ENCODE results near the gene NEURL3.
A peak's percentile ranks its signal among the peaks of the same experiment; 100 is the strongest.

The NEURL3 gene

DNA sequence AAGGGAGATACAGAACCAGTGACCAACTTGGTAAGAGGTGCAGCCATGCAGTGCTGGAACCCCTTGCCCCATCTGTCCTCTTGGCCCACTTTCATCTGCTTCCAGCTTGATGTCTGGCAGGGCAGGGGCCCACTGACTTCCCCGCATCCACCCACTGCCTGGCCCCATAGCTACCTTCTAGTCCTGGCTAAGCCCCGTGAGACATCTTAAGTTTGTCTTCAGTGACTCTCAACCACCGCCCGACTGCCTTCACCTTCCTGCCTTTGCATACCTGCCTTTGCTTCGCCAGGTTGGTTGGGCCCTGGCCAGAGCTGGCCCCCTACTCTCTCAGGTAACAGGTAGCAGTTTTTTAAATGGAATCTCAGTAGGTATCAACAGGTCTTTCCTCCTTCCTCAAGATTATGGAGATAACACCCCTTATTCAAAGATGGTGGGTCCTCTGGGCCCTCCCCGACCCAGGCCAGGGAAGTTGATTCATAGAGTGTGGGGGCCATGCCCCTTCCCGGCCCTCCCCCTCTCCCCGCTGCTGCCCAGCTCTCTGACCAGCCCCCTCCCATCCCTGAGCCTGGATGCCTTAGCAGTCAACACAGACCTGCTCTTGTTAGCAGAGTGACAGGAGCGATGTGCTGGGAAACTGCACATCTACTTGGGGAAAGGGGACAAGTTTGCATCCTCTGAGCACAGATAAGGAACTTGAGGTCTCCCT lies 34.2 kb upstream of the NEURL3 start:
- DNase-seq, result no peak

DNA sequence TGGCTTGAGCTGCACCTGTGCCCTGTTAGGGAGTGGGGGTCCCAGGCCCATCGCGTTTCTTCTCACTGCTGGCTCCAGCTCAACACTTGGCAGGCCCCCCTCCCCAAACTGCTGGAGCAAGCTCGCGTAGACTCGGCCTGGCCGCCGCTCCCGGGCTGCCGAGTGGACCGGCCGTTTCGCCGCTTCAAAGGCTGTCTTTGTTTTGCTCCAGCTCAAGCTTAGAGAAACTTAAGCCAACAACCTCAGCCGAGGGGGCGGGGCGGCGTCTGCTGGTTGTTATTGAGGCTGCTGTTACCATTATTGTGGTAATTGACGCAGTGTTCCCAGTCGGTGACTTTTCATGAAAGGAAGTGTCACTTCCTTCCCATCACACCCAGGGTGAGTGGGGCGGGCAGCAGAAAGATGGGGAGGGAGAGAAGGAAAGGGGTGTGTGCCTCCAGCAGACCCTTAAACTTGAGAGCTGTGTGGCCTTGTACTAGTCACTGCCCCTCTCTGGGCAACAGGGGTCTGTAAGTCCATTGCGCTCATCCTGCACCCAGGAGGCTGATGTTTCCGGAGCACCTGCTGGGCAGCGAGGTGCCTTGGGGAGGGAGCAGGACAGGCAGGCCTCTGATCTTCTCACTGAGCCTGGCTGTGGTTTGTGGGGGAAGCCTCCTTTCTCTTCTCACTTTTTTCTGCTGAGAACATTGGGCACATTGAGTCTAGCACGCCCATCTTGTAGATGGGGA lies 33.5 kb upstream of the NEURL3 start:
- peak; percentile 65 to 96 (median 88) for DNase-seq

DNA sequence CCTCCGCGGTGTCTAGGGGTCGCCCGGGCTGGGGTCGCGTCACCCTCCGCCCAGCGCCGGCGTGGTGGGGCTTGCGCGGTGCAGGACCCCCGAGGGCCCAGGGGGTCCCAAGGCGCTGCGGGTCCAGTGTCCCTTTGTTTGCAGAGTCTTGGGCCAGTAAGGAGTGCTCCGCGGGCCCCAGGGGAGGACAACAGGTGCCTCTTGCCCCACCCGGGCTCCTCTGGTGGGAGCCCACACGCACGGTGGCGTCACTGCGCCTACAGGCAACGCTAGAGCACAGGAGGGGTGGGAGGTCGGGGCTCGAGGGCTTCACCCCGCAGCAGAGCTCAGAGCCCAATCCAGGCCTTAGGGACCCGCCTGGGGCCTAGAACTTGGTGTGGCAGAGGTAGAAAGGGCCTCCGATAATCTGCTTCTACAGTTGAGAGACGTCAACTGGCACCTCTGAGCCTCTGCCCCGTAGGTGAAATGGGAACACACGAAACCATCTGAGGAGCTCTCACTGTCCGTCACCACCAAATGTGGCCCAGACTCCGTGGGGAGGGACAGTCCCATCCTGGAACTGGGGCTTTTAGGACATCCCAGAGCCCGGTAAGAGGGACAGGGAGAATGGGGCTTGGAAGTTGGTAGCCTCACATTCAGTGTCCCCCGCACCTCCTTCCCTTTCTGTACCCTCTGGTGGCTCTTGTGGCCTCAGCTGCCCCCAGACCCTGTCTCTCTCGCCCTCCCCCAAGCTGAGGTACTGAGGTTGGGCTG lies 32.8 kb upstream of the NEURL3 start:
- peak in 4 of 5 experiments; percentile 19 to 74 (median 65) for DNase-seq

DNA sequence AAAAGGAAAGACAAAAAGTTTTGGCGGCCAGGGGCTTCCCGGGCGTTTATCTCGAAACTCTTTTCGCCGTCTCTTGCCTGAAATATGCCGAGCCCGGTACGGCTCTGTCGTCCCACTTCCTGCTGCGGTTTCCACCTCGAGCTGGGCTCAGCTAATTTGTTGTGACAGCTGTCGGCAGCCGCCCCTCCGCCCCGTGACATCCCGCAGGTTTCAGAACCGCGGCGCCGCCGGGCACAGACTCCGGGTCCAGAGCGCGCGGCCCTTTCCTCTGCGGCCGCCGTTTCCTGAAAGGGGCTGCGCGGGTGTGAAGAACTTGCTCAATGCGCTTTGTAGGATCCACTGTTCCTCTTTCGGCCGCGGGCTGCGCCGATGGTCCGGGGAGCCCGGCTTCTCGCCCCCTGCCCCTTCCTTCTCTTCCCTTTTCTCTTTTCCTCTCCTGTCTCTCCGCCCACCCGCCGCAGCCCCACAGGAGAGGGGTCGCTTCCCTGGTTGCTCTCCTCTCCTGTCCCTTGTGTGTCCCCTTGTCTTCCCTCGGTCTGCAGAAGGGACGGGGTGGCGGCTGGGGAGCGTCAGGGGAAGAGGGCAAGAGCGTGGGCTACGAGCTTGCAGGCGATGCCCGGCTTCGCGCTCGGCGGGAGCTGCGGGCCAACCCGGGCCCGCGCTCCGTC lies 32.0 kb upstream of the NEURL3 start:
- DNase-seq, result peak; percentile 70 to 97 (median 89)

DNA sequence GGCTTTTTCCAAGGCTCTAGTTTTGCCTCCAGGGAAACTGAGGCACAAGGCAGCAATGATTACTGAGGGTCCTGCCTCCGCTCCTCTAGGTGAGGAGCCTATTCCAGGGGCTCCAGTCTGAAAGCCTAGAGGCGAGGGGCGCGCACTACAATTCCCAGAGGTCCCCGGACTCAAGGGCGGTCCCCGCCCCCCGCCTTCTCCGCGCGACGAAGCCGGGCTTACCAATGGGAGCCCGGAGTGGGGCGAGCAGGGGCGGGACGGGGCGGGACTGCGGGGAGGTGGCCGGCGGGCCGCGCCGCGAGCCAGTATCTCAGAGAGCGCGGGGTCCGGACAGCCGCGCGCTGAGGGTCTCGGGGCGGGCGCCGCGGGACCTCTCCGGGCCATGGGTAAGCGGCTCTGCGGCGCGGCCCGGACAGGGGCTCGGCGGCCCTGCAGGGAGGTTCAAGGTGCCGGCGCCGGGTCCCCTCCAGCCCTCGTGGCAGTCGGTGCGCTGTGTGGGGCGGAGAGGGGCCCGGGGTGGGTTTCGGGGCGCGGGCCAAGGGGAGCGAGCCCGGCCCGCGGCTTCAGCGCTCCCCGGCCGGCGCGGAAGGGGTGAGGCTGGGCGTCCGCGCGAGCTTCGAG lies 31.4 kb upstream of the NEURL3 start, which contains the start of gene ARID5A:
Gene ARID5A, plus strand, starts transcription at position 308 of the 621 bp plus-strand sequence. Its CDS starts 75 bp downstream, at position 383.
- DNase-seq, result peak; percentile 79 to 94 (median 89)

DNA sequence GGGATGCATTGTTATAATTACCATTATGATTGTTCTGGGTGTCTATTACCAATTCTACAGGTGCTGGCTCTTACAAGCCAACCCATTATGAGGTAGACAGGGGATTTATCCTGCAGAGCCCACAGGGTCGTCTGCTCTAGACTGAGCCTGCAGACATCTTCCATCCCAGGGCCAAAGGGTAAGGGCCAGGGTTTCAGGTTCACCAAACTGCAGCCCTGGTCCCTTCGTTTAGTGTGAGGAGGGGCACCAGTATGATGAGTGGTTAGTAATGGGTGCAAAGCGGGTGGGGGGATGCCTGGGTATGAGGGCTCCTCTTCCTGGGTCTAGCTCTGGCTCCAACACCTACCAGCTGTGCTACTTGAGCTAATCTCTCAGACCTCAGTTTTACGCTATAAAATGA lies 30.2 kb upstream of the NEURL3 start:
- DNase-seq, result no peak

DNA sequence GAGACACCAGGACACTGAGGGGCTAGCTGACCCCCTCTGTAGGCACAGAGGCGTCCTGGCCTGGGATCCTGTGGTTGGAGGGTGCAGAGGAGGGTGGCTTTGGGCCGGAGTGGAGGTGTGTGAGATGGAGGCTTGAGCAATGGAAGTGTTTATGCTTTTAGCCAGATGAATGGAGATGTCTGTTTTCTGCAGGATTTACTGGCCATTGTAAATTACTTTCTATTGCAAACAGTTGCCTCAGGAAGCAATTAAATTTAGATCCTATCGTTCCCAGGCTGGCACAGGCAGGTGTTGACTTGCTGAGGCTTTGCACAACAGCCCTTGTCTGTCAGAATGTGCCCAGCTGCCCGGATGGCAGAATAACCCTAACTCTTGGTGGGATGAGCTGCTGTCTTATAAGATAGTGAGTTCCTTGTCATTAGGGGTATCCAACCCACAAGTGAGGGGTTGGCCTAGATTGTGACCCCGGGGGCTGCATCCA lies 29.6 kb upstream of the NEURL3 start:
- no peak for DNase-seq

DNA sequence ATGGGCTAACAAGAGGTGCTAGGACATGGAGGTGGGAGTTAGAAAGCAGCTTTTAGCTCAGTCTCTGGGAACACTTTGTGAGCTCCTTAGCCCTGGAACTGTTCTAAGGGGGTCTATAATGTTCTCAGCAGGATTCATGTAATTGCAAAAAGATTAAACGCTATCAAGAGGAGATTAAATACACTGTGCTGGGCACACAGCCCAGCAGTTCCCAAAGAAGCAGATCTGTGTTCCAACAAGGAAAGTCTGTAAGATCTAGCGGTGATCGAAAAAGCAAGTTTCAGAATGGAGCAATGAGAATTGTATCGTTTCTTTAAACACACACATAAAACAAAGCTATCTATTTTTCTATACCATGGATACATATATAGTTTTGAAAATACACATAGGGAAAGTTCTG lies 29.0 kb upstream of the NEURL3 start:
- no peak for DNase-seq

DNA sequence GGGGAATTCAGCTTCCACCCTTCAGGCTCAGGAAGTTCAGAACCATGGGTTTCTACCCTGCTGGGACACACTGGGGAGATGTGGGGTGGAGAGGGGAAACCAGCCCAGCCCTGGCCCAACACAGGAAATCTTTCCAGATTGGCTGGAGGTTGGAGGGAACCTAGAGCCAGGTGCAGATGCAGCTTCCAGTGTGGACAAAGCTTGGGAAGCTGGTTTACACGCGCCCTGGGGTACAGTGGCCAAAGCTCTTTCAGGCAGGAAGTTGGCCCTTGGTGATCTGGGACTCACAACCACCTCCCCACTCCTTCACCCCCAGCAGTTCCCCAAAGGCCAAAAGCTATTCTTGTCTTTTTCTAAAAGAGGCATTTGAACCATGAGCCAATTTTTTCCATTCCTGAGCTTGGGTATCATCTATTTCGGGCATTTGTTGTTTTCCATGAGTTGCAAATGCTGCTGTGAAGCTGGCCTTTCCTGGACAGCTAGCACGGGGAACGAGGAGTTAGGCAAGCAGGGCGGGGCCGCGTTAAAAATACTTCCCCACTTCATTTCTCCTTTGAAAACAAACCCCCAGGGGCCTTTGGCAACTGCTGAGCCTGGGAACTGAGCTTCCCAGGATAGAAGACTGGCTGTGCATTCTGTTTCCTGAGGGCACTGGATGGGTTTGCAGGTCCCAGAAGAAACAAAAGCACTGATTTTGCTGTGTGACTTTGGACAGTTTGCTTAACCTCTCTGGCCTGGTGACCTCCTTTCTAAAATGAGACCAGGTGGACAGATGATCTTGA lies 28.3 kb upstream of the NEURL3 start:
- no peak for DNase-seq

DNA sequence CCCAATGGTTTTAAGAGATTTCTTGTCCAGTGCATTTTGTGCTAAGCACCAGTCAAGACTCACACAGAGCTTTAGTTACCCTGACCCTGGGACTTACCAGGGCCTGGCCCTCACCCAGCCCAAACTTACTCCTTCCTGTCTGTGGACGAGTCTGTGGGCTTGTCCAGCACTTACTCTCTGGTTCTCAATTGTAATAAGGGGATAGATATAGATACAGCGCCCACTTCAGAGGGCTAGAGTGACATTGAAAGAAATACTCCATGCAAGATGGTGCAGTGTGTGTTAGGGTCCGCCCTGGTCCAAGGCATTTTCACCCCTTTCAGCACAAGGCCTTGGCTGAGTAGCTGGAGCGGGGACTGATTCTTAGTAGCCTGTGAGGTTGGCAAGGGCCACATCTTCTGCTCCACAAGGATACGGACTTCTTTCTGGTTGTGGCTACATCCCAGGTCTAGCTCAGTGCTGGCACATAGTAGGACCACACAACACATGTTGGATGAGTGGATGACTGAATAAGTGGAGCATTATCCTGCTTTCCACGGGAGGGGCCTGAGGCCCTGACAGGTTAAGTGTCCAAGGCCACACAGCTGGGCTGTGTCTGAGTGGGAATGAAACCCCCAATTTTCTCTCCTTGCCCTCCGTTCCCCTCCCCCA lies 27.6 kb upstream of the NEURL3 start:
- DNase-seq, result no peak

DNA sequence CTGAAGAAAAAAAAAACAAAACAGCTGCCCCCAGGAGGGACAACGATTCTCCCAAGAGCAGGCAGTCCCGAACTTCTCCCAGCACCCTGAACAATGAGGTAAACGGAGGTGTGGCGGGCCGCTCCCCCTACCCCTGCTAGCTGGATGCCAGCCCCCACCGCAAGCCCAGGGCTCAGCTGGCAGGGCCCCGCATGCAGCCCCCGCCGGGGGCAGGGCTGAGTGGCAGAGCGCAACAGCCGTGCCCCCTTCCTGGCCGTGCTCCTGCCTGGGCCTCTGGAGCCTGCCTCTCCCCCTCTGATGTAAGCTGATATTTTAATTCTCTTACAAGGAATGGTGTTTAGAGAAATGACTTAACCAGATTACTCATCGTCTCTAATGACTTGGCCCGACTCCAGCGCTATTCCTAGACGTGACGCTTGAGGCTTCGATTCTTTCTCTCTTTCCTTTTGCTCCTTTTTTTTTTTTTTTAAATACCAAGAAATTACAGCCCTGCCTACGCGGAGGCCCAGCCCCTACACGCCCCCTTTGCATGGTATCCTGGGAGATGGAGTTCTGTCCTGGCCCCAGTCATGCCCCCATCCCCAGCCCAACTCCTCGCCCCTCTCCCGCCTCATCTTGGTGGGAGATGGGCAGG lies 26.8 kb upstream of the NEURL3 start:
- DNase-seq, result peak; percentile 33 to 91 (median 79)

DNA sequence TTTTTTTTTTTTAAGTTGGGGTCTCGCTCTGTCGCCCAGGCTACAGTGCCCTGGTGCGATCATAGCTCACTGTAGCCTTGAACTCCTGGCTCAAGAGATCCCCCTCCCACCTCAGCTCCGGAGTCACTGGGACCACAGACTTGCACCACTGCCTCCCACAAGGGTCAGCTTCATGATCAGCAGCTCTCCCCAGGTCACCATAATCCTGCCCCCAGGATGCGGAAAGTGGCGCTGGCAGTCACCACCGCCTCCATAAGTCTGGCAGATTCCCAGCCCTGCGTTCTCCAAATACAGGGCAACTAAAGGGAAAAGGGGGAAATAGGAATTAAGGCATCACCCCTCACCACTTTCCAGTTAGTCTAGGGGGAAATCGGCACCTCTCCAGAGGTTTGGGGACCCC lies 26.2 kb upstream of the NEURL3 start:
- no peak for DNase-seq

DNA sequence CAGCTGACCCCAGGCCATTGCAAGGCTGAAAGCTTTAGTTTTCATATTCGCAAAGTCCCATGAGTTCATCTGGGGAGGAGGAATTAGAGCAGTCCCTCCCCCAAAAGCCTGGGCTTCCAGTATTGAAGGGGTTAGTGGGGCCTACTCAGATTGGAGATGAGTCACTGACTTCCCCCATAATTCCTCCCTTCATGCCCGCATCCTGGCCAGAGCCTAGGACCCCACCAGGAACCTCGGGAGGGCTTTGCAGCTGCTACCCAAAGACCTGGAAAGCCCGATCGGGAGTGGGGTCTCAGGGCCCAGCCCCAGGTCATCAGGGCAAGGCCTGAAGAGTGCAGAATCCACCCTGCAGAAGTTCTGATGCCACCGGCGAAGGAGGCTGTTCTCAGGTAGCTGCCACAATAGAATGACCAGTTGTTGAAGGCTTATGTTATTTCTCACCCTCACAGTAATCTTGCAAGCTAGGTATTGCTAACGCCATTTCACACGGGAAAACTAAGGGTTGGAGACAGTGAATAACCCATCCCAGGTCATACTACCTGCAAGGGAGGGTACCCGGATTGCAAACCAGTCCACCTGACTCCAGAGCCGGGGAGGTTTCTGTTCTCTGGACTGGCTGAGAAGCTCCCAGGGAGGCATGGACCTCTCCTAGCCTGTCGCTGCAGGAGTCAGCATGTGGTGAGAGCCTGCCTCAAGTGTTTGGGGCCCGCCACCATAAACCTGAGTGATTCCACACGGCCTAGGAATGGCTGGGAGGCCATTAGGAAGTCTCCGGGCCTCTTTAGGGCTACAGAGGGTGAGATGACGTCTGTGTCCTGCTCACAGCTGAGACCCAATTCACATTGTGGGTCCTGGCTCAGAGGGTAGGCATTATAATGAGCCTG lies 25.6 kb upstream of the NEURL3 start:
- DNase-seq, result no peak

DNA sequence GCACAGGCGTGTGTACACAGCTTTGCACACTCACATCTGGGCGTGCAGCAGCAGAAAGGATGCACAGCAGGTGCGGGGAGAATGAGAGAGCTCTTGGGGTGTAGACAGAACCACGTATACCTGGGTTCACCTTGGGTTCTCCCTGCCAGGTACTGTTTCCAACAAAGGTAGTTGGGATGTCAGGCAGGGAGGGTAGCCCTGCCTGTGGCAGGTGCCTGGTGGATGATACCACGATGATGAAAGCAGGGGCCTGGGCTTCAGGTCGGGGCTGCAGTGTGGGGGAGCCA lies 24.9 kb upstream of the NEURL3 start:
- DNase-seq, result no peak

DNA sequence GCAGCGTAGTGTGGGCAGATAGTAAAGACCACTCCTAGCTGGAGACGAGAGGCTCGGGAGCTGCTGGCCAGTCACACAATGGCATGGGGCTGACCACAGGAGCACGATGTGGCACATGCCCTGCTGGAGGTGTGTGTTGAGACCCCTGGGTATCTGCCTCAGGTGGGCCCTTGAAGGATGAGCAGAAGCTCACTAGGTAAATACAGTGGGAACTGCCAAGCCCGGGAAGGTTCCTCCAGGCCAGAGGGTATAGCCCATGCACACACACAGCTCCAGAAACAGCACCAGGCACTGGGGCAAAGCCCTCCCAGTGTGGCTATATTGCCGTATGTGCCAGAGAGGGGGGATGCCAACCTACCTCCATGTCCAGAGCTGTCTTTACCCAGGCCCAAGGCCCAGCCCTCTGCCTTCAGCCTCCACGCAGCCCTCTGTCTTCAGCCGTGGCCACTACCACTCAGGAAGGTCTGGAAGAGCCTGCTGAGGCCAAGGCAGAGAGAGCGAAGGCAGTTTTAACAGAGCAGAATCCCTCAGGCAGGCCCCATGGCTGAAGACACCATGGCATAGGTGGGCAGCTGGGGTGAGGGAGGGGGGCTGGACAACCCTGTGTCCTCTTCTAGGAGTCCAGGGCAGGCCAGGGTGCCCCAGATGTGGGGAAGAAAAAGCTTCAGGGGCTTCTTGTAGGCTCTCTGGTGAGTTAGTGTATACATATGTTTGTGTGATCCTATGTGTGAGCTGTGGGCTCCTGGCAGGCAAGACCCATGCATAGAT lies 24.4 kb upstream of the NEURL3 start:
- no peak for DNase-seq

DNA sequence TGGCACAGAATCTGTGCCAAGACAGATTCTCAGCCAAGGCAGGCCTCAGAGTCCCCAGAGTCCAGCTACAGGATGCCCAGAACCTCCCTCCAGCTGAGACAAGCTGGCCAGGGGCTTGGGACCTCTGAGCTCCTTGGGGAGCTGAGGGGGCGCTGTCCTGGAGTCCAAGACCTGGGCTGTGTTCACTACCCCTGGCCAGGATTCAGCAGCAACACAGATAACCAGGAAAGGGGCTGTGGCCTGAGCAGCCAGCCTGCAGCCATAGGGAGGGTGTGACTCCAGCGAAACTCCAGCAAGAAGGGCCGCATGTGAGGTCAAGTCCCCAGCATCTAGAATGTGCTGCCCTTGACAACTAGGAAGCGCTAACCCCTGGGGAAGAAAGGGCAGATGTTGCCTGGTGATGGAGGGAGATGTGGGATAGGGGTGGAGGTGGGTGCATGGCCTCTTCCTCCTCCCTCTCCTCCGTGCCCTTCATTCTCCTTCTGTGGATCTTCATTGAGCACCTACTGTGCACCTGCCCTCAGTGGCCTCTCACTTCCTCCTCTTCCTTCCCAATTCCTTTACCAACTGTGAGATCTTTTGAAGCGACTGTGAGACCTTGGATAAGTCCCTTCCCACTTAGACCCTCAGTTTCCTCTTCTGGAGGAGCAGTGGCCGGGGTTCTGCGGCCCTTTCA lies 23.7 kb upstream of the NEURL3 start:
- DNase-seq, result no peak

DNA sequence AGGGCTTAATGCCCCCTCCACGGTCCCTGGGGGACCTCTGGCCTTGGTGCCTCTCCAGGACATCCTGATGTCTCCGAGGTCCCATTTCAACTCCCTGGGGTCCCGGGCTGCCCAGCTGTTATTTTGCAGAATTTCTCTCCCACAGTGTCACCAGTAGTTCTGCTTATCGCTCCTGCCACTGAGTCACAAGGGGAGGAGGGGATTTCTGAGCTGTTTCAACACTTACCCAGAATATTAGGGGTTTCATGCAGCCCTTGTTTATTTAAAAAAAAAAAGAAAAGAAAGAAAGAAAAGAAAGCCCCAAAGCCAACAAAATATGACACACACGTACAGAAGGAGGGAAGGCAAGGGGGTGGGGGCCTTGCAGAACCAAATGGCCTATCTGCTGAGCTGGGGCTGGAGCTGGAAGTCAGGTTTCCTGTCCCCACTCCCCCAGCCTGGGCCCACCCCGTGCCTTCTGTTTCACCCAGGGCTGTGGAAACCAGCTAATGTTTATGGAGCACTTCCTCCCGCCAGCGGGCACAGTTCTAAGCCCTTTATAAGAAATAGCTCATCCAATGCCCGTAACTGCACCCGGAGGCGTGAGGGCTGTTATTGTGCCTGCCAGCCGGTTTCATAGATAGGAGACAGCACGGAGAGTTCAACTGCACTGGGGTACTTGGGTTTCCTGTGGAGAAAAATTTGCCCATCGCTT lies 23.0 kb upstream of the NEURL3 start:
- peak in 2 of 5 experiments; percentile 59 to 83 for DNase-seq
